HG02588 (cell line): ENCODE data around the gene ITPR3.

Experiments used
- ATAC-seq: cut with Tn5 transposase; IDR thresholded peaks from one replicate; pipeline ENCODE4 v1.9.1; 2021; ENCODE audit warnings: mild to moderate bottlenecking, moderate library complexity; ENCODE audit not compliant: unreplicated experiment

The ITPR3 gene

DNA sequence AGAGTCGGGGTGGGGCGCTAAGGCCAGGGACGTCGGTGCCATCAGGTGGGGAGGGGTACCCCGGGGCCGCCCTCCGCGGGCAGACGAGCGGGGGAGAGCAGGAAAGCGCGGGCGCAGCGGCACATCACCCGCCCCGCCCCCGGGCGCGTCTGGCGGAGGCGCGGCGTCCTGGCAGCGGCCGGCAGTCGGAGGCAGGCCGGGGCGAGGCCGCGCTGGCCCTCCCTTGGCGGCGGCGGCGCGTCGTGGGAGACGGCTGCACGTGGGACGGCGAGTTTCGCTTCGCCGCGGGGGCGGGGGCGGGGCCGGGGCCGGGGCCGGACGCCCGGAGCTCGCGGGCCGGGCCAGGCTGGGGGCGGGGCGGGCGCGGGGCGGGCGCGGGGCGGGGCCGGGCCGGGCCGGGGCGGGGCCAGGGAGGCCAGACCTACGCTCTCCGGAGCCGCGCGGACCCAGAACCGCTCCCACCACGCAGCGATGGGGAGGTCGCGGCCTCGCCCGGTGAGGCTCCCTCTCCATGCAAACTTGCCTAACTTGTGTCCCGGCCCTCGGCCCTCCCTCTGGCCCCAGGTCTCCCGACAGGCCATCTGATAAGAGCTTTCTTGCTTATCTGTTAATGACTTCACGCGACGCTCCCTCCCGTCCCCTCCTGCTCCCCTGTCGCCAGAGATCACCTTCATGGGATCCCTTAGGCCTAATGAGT lies 12.5 kb downstream of the ITPR3 start:
- ATAC-seq = peak; percentile 59

- ATAC-seq = no peak
These were observed 13.1 kb downstream of the ITPR3 start for GRCh38 chr6:33634161-33634727.

GRCh38 chr6:33634946-33635345 lies 13.8 kb downstream of the ITPR3 start:
- no peak for ATAC-seq

DNA sequence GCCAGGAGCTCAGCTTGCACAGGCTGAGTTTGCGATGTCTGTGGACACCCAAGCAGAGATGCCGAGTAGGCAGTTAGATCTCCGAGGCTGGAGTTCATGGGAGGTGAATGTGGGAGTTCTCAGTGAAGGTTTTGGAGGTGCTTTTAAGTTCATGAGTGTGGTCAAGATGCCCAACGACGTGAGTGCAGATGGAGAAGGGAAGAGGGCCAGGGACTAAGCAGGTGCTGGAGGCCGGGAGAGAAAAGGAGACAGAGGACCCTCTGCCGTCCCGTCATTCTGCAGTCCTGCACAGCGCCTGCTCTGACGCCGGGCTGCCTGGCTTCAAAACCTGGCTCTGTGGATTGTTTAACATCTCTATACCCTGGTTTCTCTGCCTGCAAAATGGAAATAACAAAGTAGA lies 15.5 kb downstream of the ITPR3 start:
- ATAC-seq = no peak

DNA sequence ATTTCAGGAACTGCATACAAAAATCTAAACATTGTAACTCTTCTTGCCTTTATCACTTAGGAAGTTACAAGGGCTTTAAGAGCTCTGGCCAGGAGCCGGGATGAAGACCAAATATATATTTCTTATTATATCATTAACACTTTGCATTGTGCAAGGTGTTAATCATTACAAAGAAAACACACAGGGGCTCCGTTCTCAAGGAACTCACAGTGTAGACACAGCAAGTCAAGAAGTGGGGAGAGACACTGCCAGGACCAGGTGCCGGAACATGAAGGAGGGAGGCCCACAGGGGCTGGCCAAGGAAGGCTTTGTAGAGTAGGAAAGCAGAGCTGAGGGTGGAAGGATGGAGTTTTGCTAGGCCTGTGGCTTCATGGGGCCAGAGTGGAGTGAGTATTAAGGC lies 17.4 kb downstream of the ITPR3 start:
- ATAC-seq = no peak

GRCh38 chr6:33639559-33639958 lies 18.4 kb downstream of the ITPR3 start:
- no peak for ATAC-seq

GRCh38 chr6:33640361-33640760 lies 19.2 kb downstream of the ITPR3 start:
- ATAC-seq = no peak

GRCh38 chr6:33641144-33641543 lies 20.0 kb downstream of the ITPR3 start:
- ATAC-seq = no peak

GRCh38 chr6:33641602-33642001 lies 20.5 kb downstream of the ITPR3 start:
- ATAC-seq = no peak

GRCh38 chr6:33642897-33643296 lies 21.8 kb downstream of the ITPR3 start:
- no peak for ATAC-seq

GRCh38 chr6:33651403-33651802 lies 30.3 kb downstream of the ITPR3 start:
- ATAC-seq = no peak

GRCh38 chr6:33652002-33652401 lies 30.9 kb downstream of the ITPR3 start:
- no peak for ATAC-seq

GRCh38 chr6:33654831-33655554 lies 33.9 kb downstream of the ITPR3 start:
- no peak for ATAC-seq

- no peak for ATAC-seq
These were observed 35.7 kb downstream of the ITPR3 start for GRCh38 chr6:33656844-33657243.

- ATAC-seq = no peak
These were observed 38.0 kb downstream of the ITPR3 start for GRCh38 chr6:33658982-33659689.

DNA sequence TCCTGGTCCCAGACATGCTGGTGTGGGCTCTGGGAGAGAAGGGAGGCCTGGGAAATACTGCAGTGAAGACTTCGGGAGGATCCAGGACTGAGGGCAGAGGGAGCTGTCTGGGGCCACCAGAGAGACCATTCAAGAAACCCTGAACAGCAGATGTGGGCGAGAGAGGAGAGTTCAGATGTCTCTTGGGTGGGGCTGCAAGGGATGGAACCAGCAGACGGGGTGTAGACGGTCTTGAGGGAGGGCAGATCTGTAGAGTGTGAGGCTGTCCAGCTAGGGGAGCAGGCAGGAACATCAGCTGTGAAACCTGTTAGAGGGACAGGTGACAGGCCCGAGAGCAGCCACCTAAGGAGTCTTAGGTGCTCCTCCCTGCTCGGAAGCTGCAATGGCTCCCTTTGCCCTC lies 38.9 kb downstream of the ITPR3 start:
- no peak for ATAC-seq

DNA sequence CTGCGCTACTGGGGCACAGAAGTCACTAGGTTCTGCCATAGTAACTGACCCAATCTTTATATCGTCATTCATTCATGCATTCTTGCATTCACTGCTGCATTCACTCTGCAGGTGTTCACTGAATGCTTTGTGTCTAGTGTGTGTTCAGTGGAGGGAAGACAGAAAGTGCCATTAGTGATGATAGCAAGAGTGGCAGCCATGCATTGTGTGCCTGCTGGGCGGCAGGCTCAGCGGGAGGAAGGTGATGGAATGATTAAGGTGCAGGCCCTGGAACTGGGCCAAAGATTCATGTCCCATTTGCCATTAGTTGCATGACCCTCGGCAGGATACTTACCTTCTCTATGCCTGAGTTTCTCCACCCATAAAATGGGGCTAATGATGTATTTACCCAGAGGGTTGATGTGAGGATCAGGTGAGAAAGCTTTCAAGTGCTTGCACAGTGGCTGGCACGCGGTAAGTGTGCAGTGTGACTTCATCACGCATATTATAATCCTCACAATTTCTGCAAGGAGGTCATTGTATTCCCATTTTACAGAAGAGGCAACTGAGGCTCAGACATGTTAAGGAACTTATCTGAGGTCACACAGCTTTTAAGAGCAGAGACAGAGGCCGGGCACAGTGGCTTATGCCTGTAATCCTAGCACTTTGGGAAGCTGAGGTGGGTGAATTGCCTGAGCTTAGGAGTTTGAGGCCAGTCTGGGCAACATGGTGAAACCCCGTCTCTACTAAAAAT lies 40.1 kb downstream of the ITPR3 start:
- no peak for ATAC-seq

DNA sequence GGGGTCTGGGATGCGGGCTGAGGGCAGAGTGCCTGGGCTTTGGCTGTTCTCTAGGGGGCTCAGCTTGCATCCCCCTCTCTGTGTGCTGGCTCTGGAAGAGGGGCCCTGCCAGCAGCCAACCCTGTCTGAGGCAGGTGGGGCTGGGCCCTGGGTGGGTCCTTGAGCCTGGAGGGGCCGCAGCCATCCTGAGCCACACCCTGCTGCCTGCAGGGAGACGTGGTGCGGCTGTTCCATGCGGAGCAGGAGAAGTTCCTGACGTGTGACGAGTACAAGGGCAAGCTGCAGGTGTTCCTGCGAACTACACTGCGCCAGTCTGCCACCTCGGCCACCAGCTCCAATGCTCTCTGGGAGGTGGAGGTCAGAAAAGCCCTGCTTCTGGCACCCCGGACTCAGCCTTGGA lies 41.2 kb downstream of the ITPR3 start:
- no peak for ATAC-seq

DNA sequence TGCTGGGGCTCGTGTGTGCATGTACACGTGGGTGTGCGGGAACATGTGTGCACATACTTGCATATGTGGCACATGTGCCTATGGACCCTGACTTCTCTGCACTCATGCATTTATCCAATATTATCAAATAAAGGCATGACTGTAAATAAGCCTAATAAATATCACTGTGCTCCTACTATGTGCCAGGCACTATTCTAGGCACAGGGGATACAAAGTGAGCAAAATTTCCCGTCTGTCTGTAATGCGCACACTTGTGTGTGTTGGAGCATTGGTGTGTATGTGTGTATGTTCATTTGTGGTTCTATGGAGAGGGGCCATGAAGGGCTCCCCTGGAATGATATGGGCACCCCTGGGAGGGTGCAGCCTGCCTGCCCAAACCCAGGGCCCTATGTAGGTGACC lies 41.9 kb downstream of the ITPR3 start:
- no peak for ATAC-seq

GRCh38 chr6:33663727-33664449 lies 42.8 kb downstream of the ITPR3 start:
- no peak for ATAC-seq
